Measurements from ENCODE around the gene LSM14A.
"Not testable (repeated sequence)": the region's sequence is repeated elsewhere in the genome, so short reads cannot be mapped to it uniquely, and the experiment has no call there.

The LSM14A gene

GRCh38 chr19:34232566-34233481 is 60.5 kb downstream of the LSM14A start:
- DNase-seq, result no peak

- no peak for DNase-seq
These were observed 63.2 kb downstream of the LSM14A start for GRCh38 chr19:34235425-34235940.

- no peak for DNase-seq
These were observed 64.0 kb downstream of the LSM14A start for GRCh38 chr19:34236035-34236987.

GRCh38 chr19:34237283-34237682 is 65.0 kb downstream of the LSM14A start:
- no peak for DNase-seq

- no peak for DNase-seq
These were observed 65.6 kb downstream of the LSM14A start for GRCh38 chr19:34237939-34238338.

- peak; percentile 9 for DNase-seq
These were observed 69.4 kb downstream of the LSM14A start for GRCh38 chr19:34241513-34242337.

- not testable (repeated sequence) for DNase-seq
These were observed 71.0 kb downstream of the LSM14A start for GRCh38 chr19:34243138-34243875.

GRCh38 chr19:34243876-34244578 is 71.7 kb downstream of the LSM14A start:
- DNase-seq, result no peak

GRCh38 chr19:34244611-34245299 is 72.5 kb downstream of the LSM14A start:
- DNase-seq, result no peak

GRCh38 chr19:34246340-34246739 is 74.0 kb downstream of the LSM14A start:
- no peak for DNase-seq

GRCh38 chr19:34248941-34249340 is 76.6 kb downstream of the LSM14A start:
- DNase-seq, result no peak

- DNase-seq, result not testable (repeated sequence)
These were observed 80.9 kb downstream of the LSM14A start for GRCh38 chr19:34253167-34253566.

- not testable (repeated sequence) for DNase-seq
These were observed 81.4 kb downstream of the LSM14A start for GRCh38 chr19:34253681-34254045.

GRCh38 chr19:34254046-34254697 is 81.9 kb downstream of the LSM14A start, which contains the start of gene GARRE1:
Gene GARRE1, plus strand, starts transcription at chr19:34254554. Its CDS starts 45,920 bp downstream, at chr19:34300474.
- DNase-seq, result peak; percentile 50

- DNase-seq, result peak; percentile 18
These were observed 82.6 kb downstream of the LSM14A start for GRCh38 chr19:34254698-34255432.

- DNase-seq, result no peak
These were observed 83.2 kb downstream of the LSM14A start for GRCh38 chr19:34255546-34255945.

GRCh38 chr19:34256835-34257558 is 84.7 kb downstream of the LSM14A start:
- no peak for DNase-seq

- DNase-seq, result no peak
These were observed 85.2 kb downstream of the LSM14A start for GRCh38 chr19:34257559-34257924.

Measured in NCI-H1092 treated with DMSO at 0.1 percent for 48 hours (cell line).